Vagina (tissue), 2 donors: Measurements from ENCODE around the gene HCK.

Experiments used
- CTCF ChIP-seq, 3 experiments: fragments of 450-650 bp in 2 of 3; fragments of 200-600 bp in 1 of 3; sonication (generic) in 1 of 3; IDR thresholded peaks; one replicate each; pipeline ENCODE4 v1.5.1; 2017 to 2019; ENCODE audit warnings: antibody characterized with exemption in 3 of 3, mild to moderate bottlenecking in 2 of 3, moderate library complexity in 2 of 3
- POLR2A ChIP-seq, 2 donors: fragments of 450-650 bp; IDR thresholded peaks; one replicate each; pipeline ENCODE4 v1.6.1; 2017; ENCODE audit warnings: antibody characterized with exemption in 2 of 2, mild to moderate bottlenecking in 2 of 2, moderate library complexity in 2 of 2

GRCh38 chr20:32004963-32005362 is 47.1 kb upstream of the HCK start:
- TF ChIP-seq CTCF (IDR thresholded peaks at IDR 0.05) = no peak
- no peak for TF ChIP-seq POLR2A (IDR thresholded peaks at IDR 0.05)
